ENCODE data around the gene CNTNAP5.

Gene CNTNAP5

GRCh38 chr2:124610141-124610540 lies 585.1 kb downstream of the CNTNAP5 start:
- no peak for DNase-seq (ENCODE audit: low spot score)

DNA sequence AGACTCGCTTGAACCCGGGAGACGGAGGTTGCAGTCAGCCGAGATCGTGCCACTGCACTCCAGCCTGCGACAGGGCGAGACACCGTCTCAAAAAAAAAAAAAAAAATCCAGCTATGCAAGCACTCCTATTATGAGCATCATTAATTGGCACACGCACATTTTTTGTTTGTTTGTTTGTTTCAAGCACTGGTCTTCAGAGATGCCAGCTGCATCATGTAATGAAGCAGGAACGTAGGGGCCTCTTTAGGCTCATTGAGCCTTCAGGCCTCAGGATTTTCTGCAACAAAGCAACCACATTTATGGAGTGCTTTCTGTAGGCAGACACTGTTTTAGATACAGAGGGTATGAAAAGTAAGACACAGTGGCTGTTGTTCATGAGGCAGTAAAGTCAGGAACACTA lies 585.8 kb downstream of the CNTNAP5 start:
- DNase-seq (ENCODE audit: low spot score) = no peak

DNA sequence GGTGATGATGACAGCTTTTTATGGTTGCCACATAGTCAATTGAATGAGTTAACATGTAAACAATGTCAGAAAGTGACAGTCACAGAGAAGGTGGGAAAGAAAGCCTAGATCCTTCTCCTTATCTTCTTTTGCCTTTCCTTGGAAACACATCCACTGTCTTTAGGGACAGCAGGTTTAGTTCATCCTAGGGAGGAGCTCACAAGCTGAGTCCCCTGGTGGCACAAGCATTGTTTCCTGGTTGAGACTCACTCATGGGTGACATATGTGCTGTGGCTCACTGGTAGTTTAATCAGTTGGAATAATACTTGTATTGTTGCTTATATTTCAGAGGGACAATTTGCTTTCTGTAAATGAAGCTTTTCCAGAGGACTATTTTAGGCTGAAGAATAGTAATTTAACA lies 598.5 kb downstream of the CNTNAP5 start:
- DNase-seq (ENCODE audit: low spot score) = no peak

GRCh38 chr2:124625561-124625960 lies 600.5 kb downstream of the CNTNAP5 start:
- DNase-seq (ENCODE audit: low spot score) = no peak

GRCh38 chr2:124626993-124627392 lies 601.9 kb downstream of the CNTNAP5 start:
- DNase-seq (ENCODE audit: low spot score) = no peak

GRCh38 chr2:124633812-124634211 lies 608.7 kb downstream of the CNTNAP5 start:
- DNase-seq (ENCODE audit: low spot score) = no peak

GRCh38 chr2:124639524-124639923 lies 614.4 kb downstream of the CNTNAP5 start:
- no peak for DNase-seq (ENCODE audit: low spot score)

DNA sequence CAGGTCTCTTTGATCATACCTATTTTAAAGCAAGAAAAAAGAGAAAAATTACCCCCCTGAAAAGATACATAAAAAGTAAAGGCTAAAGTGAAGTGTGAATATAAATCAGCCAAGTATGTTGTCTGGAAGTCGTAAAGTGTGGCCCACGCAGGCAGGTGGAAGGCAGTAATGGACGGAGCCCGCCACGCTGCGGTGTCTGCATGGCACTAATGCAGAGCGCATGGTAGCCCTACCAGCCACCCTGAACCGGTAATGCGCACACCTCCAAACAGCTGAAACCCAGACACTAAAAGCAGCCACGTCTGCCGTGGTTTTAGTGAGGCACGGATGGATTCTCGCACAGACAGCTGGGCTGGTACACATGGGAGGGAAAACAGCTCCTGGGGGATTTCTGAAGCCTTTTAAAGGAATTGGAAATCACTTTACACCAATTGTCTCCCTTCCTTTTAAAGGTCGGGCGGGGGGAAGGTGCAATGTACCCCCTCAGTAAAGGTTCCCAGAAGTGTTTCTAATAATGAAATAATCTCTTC lies 615.2 kb downstream of the CNTNAP5 start:
- DNase-seq (ENCODE audit: low spot score) = no peak

DNA sequence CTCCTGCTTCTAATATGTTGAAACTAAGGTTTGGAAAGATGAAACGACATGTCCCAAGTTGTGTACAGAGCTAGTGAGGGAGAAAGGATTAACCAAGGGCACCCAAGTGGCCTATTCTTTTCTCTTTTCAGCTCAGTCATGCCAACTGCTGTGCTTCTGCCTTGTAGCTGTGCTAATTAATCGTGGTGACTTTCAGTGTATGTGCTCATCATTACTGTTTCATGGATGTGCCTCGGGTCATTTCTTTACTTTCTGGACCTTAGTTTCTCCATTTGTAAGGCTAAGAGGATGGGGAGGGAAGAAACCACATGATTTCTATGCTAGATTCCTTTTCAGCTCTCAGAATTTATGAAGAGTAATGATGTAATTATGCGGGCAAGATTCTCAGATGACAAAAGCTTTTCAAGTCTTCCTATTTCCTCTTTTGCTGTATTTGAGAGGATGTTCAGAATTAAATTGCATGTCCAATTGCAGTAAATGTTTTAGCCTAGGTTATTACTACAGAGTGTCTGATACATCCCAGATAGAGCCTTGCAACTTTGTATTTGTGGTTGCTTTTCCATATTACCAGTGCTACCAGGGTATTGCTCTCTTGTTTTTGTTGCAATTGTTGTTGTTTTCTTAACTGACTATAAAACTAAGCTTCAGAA lies 621.2 kb downstream of the CNTNAP5 start:
- DNase-seq (ENCODE audit: low spot score) = no peak

- no peak for DNase-seq (ENCODE audit: low spot score)
Measured at GRCh38 chr2:124647245-124647644, 622.2 kb downstream of the CNTNAP5 start.

DNA sequence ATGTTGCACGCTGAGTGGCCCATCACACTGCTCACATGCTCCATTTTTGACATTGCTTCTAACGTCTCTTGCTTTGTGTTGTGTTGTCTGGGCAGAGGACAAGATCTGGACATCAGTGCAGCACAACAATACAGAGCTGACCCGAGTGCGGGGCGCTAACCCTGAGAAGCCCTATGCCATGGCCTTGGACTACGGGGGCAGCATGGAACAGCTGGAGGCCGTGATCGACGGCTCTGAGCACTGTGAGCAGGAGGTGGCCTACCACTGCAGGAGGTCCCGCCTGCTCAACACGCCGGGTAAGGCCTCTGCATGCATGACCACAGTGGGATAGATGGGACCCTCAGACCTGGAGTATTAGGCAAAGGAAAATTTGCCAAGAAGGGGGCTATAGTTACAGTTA lies 622.6 kb downstream of the CNTNAP5 start:
- DNase-seq (ENCODE audit: low spot score) = no peak

GRCh38 chr2:124649001-124649400 lies 623.9 kb downstream of the CNTNAP5 start:
- no peak for DNase-seq (ENCODE audit: low spot score)

DNA sequence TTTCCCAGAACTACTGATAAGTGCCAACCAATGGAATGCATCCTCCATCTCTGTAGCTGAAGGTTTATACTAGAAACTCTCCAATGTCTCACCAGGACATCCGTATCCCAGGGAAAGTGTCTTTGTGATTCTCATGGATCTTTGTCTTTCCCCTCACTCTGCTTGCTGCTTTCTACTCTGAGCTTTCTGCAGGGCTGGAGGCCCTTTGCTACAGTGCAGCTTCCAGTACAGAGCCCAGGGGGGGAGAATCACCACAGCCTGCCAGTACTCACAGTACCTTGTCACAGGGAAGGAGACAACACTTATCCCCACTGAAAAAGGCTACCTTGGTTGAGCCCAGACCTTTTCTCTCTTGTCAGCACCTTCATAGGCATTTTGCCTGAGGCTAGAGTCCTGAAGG lies 627.0 kb downstream of the CNTNAP5 start:
- DNase-seq (ENCODE audit: low spot score) = no peak

- DNase-seq (ENCODE audit: low spot score) = no peak
Measured at GRCh38 chr2:124658373-124658772, 633.3 kb downstream of the CNTNAP5 start.

DNA sequence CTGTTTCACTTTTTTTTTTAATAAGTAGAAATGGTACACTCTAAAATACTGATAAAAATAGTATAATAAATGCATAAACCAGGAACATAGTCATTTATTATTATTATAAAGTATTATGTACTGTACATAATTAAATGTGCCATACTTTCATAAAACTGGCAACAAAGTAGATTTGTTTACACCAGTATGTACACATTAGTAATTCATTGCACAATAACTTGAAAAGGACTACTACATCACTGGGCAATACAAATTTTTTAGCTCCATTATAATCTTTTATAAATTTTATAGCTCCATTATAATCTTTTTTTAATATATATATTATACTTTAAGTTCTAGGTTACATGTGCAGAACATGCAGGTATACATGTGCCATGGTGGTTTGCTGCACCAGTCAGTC lies 636.5 kb downstream of the CNTNAP5 start:
- DNase-seq (ENCODE audit: low spot score) = no peak

DNA sequence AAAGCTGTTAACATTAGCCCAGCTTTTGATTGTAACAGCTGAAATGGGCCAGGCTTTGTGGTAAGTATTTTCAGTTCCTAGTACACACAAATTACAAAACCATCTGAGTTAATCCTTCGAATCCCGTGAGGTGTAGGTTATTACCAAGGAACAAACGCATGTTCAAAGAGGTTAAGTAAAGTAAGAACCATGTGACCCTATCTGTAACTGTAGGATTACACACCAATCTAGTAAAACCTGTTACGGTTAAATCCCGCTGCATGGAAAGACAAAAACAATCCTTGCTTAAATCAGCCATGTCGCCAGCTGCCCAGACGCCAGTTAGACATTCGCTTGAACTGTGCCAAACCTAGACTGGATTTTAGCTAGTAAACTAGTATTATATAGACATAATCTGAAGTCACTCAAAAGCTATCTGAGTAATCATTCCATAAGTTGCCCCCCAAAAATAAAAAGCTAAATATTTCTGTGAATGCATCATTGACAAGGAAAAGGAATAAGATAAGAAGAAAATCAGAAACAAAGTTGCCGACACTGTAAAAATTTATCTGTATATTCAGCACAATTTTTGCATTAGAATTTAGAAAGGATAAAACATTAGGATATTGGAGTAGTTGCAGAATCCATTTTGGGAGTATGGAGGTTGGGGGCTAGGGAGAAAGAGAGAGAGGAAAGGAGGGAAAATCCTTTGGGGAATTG lies 638.0 kb downstream of the CNTNAP5 start:
- no peak for DNase-seq (ENCODE audit: low spot score)

- no peak for DNase-seq (ENCODE audit: low spot score)
Measured at GRCh38 chr2:124663645-124663997, 638.5 kb downstream of the CNTNAP5 start.

- no peak for DNase-seq (ENCODE audit: low spot score)
Measured at GRCh38 chr2:124664363-124664762, 639.3 kb downstream of the CNTNAP5 start.

DNA sequence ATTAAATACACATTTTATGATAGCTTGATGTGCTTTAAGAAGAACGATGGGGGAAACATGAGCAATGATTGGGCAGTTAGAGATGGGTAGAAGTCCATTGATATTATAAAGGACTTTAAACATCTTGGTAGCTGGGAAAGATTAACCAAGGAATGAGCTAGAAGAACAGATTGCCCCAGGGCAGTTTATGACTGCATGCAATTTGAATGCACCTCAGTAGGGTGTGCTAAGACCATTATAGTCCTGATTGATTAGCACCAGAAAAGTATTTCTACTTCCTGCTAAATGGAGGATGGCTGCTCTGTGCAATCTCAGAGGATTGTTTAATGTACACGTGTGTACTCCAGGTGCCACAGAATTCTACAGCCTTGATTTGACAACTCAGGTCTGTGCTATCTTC lies 641.9 kb downstream of the CNTNAP5 start:
- no peak for DNase-seq (ENCODE audit: low spot score)

DNA sequence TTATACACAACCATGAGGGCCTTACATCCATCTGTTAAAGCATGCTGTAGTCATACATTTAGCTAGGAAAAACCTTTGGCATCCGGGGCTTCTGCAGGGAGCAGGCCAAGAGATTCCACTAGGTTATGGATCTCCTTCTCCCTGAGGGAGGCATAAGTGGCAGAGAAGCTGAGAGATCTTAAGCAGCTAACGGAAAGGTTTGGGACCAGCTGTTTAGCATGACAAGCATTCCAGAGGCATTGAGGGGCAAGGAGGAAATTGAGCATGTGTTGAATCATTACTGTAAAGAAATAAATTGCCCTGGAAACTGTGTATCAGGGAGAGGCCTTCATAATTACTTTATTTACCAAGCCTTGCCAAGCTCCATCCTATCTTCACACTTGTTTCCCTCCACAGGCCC lies 643.1 kb downstream of the CNTNAP5 start:
- DNase-seq (ENCODE audit: low spot score) = no peak

DNA sequence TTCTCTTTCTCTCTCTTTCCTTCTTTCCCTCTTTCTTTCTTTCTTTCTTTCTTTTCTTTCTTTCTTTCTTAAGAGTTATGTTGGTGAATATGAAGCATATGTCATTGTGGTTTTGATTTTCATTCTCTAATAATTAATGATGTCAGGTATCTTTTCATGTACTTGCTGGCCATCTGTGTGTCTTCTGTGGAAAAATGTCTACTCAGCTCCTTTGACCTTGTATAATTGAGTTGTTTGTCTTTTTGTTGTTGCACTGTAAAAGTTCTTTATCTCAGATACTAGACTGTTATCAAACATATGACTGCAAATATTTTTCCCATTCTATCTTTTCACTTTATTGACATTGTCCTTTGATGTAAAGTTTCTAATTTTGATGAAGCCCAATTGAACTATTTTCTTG lies 645.1 kb downstream of the CNTNAP5 start:
- DNase-seq (ENCODE audit: low spot score) = no peak

GRCh38 chr2:124678043-124678442 lies 653.0 kb downstream of the CNTNAP5 start:
- no peak for DNase-seq (ENCODE audit: low spot score)

- no peak for DNase-seq (ENCODE audit: low spot score)
Measured at GRCh38 chr2:124683536-124684428, 658.7 kb downstream of the CNTNAP5 start.
